Right lobe of liver (tissue), 6 donors: ENCODE measurements around the gene RNGTT. TPM values are rescaled to one million over a fixed set of nuclear protein-coding genes. Genes with fewer than 3 reads are reported as not detected.

Experiments
- ATAC-seq, 4 donors: fragments of 200-7000 bp; cut with Tn5 transposase; one replicate each; pipeline ENCODE4 v1.9.1; 2020; ENCODE audit warnings: mild to moderate bottlenecking in 4 of 4, moderate library complexity in 4 of 4
- DNase-seq, 3 donors: peaks; one replicate each; pipeline ENCODE4 v3.0.0-alpha.2; 2020
- H3K27ac ChIP-seq, 3 donors: fragments of 200-600 bp; one replicate each; pipeline ENCODE4 v1.8.0; 2022
- H3K27me3 ChIP-seq, 2 donors: fragments of 200-600 bp; one replicate each; pipeline ENCODE4 v1.8.0; 2022
- H3K36me3 ChIP-seq, 4 donors: fragments of 200-600 bp; sonication (generic) in 1 of 4; one replicate each; pipeline versions ENCODE4 v1.5.1 to v1.8.0; 2017 to 2022; ENCODE audit warnings: control low read depth in 1 of 4
- H3K4me1 ChIP-seq, 4 donors: fragments of 200-600 bp; sonication (generic) in 1 of 4; one replicate each; pipeline versions ENCODE4 v1.5.1 to v1.8.0; 2017 to 2022; ENCODE audit warnings: control low read depth in 1 of 4
- H3K4me3 ChIP-seq, 3 donors: fragments of 200-600 bp; one replicate each; pipeline ENCODE4 v1.8.0; 2022
- H3K9me3 ChIP-seq, 4 donors: fragments of 200-600 bp; sonication (generic) in 1 of 4; one replicate each; pipeline versions ENCODE4 v1.5.1 to v1.8.0; 2017 to 2022; ENCODE audit warnings: control low read depth in 1 of 4
- POLR2A ChIP-seq: fragments of 450-650 bp; IDR thresholded peaks from one replicate; pipeline ENCODE4 v1.6.1; 2017; ENCODE audit warnings: antibody characterized with exemption, mild to moderate bottlenecking
- WGBS: methylation state at CpG from one replicate; pipeline ENCODE4 v1.1.6; 2018; ENCODE audit warnings: low coverage, low lambda C conversion rate; ENCODE audit not compliant: insufficient coverage; ENCODE audit errors: missing lambda C conversion rate; 5-methylcytosine and 5-hydroxymethylcytosine counted together
- intact Hi-C, 2 donors: fragments of 100-400 bp; cut with DNase I; formaldehyde crosslinking; loops; one replicate each; pipeline versions ENCODE4 v1.11.2 to v1.14.1; 2022
- total RNA-seq, 6 experiments: library from RNA; depleted of rRNA in 2 of 6; stranded (reverse); fragments of >200 nt in 2 of 6; fragmentation: NEBNext Ultra II Directional in 3 of 6; extraction: Animal tissue kit (Norgen Biotek cat#: 25700) in 3 of 6; gene quantifications; one replicate each; pipeline versions ENCODE4 v1.1.0 to v1.2.4, GENCODE V29; 2016 to 2023
- TF ChIP-seq, protein P1 (sequence below), 4 donors: fragments of 200-600 bp in 3 of 4; fragments of 450-650 bp in 1 of 4; IDR thresholded peaks; one replicate each; pipeline versions ENCODE4 v1.5.1 to v1.8.0; 2016 to 2022; ENCODE audit warnings: antibody characterized with exemption in 4 of 4, mild to moderate bottlenecking in 2 of 4
- donor health status: DM: no; HTN: yes; CAD: no.
- donor health status: DM: no; HTN: no; CAD: no.
- donor health status: DM: no; HTN: no; CAD: no.
- donor health status: DM: no; HTN: yes; CAD: no.
- donor health status: DM: no; HTN: yes; CAD: no.

RNGTT gene
- total RNA-seq, 6 experiments from 2014 or later = 5.7 to 11.2 (median 6.5) TPM

DNA sequence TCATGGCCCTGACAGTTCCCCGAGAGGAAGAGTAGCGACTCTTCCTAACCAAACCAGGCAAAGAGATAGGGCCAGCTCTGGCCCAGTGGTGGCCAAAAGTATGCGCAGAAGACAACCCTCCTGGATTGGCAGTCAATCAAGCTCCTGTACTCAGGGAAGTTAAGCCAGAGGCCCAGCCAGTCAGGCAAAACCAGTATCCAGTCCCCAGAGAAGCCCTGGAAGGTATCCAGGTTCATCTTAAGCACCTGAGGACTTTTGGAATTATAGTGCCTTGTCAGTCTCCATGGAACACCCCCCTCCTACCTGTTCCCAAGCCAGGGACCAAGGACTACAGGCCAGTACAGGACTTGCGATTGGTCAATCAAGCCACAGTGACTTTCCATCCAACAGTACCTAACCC is 298.3 kb downstream of the RNGTT start:
- TF ChIP-seq, protein P1, sequence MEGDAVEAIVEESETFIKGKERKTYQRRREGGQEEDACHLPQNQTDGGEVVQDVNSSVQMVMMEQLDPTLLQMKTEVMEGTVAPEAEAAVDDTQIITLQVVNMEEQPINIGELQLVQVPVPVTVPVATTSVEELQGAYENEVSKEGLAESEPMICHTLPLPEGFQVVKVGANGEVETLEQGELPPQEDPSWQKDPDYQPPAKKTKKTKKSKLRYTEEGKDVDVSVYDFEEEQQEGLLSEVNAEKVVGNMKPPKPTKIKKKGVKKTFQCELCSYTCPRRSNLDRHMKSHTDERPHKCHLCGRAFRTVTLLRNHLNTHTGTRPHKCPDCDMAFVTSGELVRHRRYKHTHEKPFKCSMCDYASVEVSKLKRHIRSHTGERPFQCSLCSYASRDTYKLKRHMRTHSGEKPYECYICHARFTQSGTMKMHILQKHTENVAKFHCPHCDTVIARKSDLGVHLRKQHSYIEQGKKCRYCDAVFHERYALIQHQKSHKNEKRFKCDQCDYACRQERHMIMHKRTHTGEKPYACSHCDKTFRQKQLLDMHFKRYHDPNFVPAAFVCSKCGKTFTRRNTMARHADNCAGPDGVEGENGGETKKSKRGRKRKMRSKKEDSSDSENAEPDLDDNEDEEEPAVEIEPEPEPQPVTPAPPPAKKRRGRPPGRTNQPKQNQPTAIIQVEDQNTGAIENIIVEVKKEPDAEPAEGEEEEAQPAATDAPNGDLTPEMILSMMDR (IDR thresholded peaks at IDR 0.05) = no peak
- no peak for TF ChIP-seq POLR2A
- Histone ChIP-seq H3K4me1 (peaks cover 0 to 30% (median 5%) of the 10 kb centered on the region in 4 donors), H3K9me3 (no peaks in the 10 kb centered on the region), H3K27me3 (no peaks in the 10 kb centered on the region), H3K4me3 (no peak overlapping the region), H3K27ac (no peak overlapping the region), H3K36me3 (no peaks in the 10 kb centered on the region)
- WGBS = 100% methylated on average over 1 of the region's 4 CpGs
- ATAC-seq (no peak), DNase-seq (no peak)
- intact Hi-C loops = no loop called here

DNA sequence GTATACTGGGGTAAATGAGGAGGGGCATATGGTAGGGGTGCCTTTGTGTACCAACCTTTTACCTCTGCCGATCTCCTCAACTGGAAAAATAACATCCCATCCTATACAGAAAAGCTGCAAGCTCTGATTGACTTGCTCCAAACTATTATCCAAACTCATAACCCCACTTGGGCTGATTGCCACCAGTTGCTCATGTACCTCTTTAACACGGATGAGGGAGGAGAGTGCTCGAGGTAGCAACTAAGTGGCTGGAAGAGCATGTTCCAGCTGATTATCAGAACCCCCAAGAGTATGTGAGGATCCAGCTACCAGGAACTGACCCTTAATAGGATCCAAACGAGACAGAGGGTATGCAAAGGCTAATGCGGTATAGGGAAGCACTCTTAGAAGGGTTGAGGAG is 299.6 kb downstream of the RNGTT start:
- TF ChIP-seq, protein P1 (IDR thresholded peaks at IDR 0.05) = no peak
- TF ChIP-seq POLR2A = no peak
- no peak overlapping the region for H3K27ac ChIP-seq
- H3K4me1 ChIP-seq = peaks cover 0 to 19% (median 2%) of the 10 kb centered on the region in 4 donors
- intact Hi-C loops = no loop called here
- no peaks in the 10 kb centered on the region for H3K27me3 ChIP-seq
- peak overlapping the region in 1 of 3 donors; percentile 37 for H3K4me3 ChIP-seq
- H3K36me3 ChIP-seq = no peaks in the 10 kb centered on the region
- H3K9me3 ChIP-seq = no peaks in the 10 kb centered on the region
- ATAC-seq (no peak), DNase-seq (no peak)
- WGBS = 71% methylated on average over 3 of the region's 5 CpGs

DNA sequence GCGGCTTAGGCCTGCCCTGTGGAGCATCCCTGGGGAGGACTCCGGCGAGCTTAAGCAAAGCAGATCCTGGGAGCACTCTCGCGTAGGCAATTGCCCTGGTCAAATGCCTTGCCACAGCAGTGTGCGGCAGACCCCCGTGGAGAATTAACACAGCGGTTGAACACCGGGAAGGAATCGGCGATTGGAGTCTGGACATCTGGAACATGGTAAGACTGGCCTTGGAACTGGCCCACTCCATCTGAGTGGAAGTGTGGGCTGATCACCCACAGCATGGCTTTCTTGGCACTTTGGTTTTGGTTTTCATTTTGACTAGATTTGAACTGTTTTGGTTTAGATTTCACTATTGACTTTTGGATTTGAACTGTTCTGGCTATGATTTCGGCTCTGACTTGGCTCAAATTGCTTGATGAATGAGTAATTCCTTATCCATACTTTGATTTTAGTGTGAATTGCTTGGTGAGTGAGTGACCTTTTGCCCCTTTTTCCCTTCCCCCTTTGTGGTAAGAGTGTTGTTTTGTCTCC is 300.7 kb downstream of the RNGTT start:
- Histone ChIP-seq H3K27me3 (no peaks in the 10 kb centered on the region), H3K9me3 (no peaks in the 10 kb centered on the region), H3K36me3 (no peaks in the 10 kb centered on the region), H3K27ac (peak overlapping the region; percentile 49 to 84 (median 64)), H3K4me3 (peak overlapping the region; percentile 31 to 49 (median 37)), H3K4me1 (peaks cover 0 to 19% (median 2%) of the 10 kb centered on the region in 4 donors)
- WGBS = 32% methylated on average over 6 of the region's 12 CpGs
- intact Hi-C loops = no loop called here
- DNase-seq (peak in 1 of 3 donors; percentile 57), ATAC-seq (peak; percentile 67 to 81 (median 80))
- TF ChIP-seq, protein P1 (IDR thresholded peaks at IDR 0.05) = no peak
- TF ChIP-seq POLR2A = no peak

DNA sequence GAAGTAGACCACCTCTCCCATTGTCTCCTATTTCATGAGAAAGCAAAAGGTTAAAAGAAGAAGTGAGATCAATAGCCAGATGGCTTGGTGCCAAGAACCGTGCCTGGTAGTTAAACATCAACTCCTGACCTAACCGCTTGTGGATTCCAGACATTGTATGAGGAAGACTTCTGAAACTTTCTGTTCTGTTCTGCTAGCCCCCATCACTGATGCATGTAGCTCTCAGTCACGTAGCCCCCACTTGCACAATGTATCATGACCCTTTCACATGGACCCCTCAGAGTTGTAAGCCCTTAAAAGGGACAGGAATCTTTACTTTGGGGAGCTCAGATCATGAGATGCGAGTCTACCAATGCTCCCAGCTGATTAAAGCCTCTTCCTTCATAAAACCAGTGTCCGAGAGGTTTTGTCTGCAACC is 301.2 kb downstream of the RNGTT start:
- peak overlapping the region; percentile 49 to 84 (median 64) for H3K27ac ChIP-seq
- ATAC-seq (peak; percentile 76 to 89 (median 82)), DNase-seq (peak in 2 of 3 donors; percentile 61 to 81)
- peak overlapping the region; percentile 31 to 49 (median 37) for H3K4me3 ChIP-seq
- 19% methylated on average over 5 of the region's 5 CpGs for WGBS
- no peaks in the 10 kb centered on the region for H3K27me3 ChIP-seq
- TF ChIP-seq, protein P1 (IDR thresholded peaks at IDR 0.05) = no peak
- TF ChIP-seq POLR2A = no peak
- H3K9me3 ChIP-seq = no peaks in the 10 kb centered on the region
- peaks cover 0 to 19% (median 2%) of the 10 kb centered on the region in 4 donors for H3K4me1 ChIP-seq
- no peaks in the 10 kb centered on the region for H3K36me3 ChIP-seq
- intact Hi-C loops = no loop called here
